Measurements from ENCODE around the gene BNIP5.

Gene BNIP5

DNA sequence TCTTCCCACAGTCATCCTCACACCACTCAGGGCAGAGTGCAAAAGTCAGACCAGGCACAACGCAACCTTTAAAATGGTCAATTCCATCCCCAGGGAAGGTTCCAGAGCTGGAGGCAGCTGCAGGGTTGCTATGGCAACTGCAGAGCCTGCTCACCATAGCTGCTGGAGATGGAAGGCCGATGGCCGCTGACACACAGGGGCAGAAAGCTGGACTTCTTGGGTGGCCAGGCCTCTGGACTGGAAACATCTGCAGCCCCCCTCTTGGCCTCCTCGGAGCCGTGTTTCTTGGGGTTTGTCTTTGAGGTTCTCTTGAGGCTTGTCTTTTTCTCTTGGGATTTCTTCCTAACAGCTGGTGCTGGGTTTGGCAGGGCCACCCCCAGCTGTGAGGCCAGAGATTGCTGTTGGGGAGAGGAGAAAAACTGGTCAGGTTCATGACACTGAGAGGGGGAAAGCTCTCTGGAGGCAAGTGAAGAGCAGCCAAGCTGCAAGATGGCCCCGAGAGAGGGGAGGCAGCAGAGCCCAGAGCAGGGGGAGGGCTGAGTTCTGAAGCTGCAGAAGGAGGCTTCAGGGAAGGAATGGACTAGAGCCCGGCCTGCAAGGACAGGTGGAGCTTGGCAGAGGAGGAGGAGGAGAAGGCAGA is 10.2 kb downstream of the BNIP5 start:
- no peak overlapping the region for H3K9ac ChIP-seq (ENCODE audit: low read depth, low read length)
- H2AFZ ChIP-seq (ENCODE audit: low read depth, low read length): no peak overlapping the region
- H3K27ac ChIP-seq (ENCODE audit: low read length): no peak overlapping the region
- DNase-seq: no peak
- no peak for ATAC-seq (ENCODE audit: insufficient read depth, low read depth)
- H3K4me2 ChIP-seq (ENCODE audit: insufficient read depth, low read length): no peak overlapping the region
- H3K4me1 ChIP-seq (ENCODE audit: insufficient read depth, low read length): no peaks in the 10 kb centered on the region
- no peaks in the 10 kb centered on the region for H3K9me3 ChIP-seq (ENCODE audit: insufficient read depth, low read length, severe bottlenecking)
- H3K27me3 ChIP-seq (ENCODE audit: insufficient read depth, low read length, poor library complexity): peaks cover 11% of the 10 kb centered on the region
- H3K79me2 ChIP-seq (ENCODE audit: insufficient read depth, low read length): no peaks in the 10 kb centered on the region
- H3K36me3 ChIP-seq (ENCODE audit: insufficient read depth, low read length): no peaks in the 10 kb centered on the region
- H3K4me3 ChIP-seq (ENCODE audit: low read depth in 1 of 2, low read length in 2 of 2): no peak overlapping the region
- peaks cover 7% of the 10 kb centered on the region; the same call in 1 of the 2 replicates for H4K20me1 ChIP-seq (ENCODE audit: insufficient read depth, low read length)
- TF ChIP-seq EZH2 (IDR thresholded peaks at IDR 0.05; ENCODE audit: borderline replicate concordance, low read depth, low read length, severe bottlenecking): no peak
- TF ChIP-seq, protein P1, sequence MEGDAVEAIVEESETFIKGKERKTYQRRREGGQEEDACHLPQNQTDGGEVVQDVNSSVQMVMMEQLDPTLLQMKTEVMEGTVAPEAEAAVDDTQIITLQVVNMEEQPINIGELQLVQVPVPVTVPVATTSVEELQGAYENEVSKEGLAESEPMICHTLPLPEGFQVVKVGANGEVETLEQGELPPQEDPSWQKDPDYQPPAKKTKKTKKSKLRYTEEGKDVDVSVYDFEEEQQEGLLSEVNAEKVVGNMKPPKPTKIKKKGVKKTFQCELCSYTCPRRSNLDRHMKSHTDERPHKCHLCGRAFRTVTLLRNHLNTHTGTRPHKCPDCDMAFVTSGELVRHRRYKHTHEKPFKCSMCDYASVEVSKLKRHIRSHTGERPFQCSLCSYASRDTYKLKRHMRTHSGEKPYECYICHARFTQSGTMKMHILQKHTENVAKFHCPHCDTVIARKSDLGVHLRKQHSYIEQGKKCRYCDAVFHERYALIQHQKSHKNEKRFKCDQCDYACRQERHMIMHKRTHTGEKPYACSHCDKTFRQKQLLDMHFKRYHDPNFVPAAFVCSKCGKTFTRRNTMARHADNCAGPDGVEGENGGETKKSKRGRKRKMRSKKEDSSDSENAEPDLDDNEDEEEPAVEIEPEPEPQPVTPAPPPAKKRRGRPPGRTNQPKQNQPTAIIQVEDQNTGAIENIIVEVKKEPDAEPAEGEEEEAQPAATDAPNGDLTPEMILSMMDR (IDR thresholded peaks at IDR 0.05; ENCODE audit: borderline replicate concordance, extremely low read depth, low read length, poor library complexity, severe bottlenecking): no peak

DNA sequence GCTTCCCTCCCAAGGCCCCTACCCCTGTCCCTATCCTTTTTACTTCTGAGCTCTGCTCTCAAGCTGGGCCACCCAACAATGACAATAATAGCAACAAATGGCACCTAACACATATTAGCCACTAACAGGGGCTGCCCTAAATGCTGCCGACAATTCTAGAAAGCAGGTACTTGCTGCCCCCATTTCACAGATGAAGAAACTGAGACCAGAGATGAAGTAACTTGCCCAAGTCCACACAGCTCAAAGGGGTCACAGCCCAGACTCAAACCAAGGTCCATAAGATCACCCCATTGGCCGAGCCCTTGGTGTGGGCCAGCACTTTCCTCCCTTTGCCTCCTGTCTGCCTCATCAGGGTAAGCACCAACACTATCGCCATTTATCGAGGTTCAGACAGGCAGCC is 12.0 kb downstream of the BNIP5 start:
- Histone ChIP-seq H3K4me3 (ENCODE audit: low read depth in 1 of 2, low read length in 2 of 2) (no peak overlapping the region), H4K20me1 (ENCODE audit: insufficient read depth, low read length) (peaks cover 7% of the 10 kb centered on the region; the same call in 1 of the 2 replicates), H3K27me3 (ENCODE audit: insufficient read depth, low read length, poor library complexity) (peaks cover 24% of the 10 kb centered on the region), H3K4me2 (ENCODE audit: insufficient read depth, low read length) (no peak overlapping the region), H3K4me1 (ENCODE audit: insufficient read depth, low read length) (no peaks in the 10 kb centered on the region), H3K79me2 (ENCODE audit: insufficient read depth, low read length) (no peaks in the 10 kb centered on the region), H3K36me3 (ENCODE audit: insufficient read depth, low read length) (no peaks in the 10 kb centered on the region), H3K27ac (ENCODE audit: low read length) (no peak overlapping the region), H2AFZ (ENCODE audit: low read depth, low read length) (no peak overlapping the region), H3K9me3 (ENCODE audit: insufficient read depth, low read length, severe bottlenecking) (no peaks in the 10 kb centered on the region), H3K9ac (ENCODE audit: low read depth, low read length) (no peak overlapping the region)
- DNase-seq (no peak), ATAC-seq (ENCODE audit: insufficient read depth, low read depth) (no peak)
- no peak for TF ChIP-seq EZH2 (IDR thresholded peaks at IDR 0.05; ENCODE audit: borderline replicate concordance, low read depth, low read length, severe bottlenecking)
- TF ChIP-seq, protein P1 (IDR thresholded peaks at IDR 0.05; ENCODE audit: borderline replicate concordance, extremely low read depth, low read length, poor library complexity, severe bottlenecking): no peak

DNA sequence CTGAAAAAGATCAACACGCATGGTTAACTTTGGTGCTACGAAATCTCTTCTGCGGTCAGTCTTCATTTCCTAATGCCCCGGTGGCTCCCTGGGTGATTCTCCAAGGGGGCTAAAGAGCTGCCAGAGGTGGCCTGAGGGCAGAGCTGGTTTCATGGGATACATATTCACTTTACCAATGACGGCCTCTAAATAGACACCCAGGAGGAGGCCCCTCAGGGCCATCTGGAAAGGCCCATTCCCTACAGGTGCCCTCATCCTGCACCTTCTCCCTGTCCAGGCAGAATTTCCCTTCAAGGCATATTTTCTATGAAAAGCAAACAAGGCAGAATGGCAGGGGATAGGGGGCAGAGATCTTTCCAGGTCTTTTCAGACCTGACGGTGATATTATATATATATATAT is 12.5 kb downstream of the BNIP5 start:
- Histone ChIP-seq H3K4me2 (ENCODE audit: insufficient read depth, low read length) (no peak overlapping the region), H3K36me3 (ENCODE audit: insufficient read depth, low read length) (no peaks in the 10 kb centered on the region), H2AFZ (ENCODE audit: low read depth, low read length) (no peak overlapping the region), H3K4me1 (ENCODE audit: insufficient read depth, low read length) (no peaks in the 10 kb centered on the region), H3K4me3 (ENCODE audit: low read depth in 1 of 2, low read length in 2 of 2) (no peak overlapping the region), H4K20me1 (ENCODE audit: insufficient read depth, low read length) (peaks cover 7% of the 10 kb centered on the region; the same call in 1 of the 2 replicates), H3K79me2 (ENCODE audit: insufficient read depth, low read length) (no peaks in the 10 kb centered on the region), H3K27ac (ENCODE audit: low read length) (no peak overlapping the region), H3K9me3 (ENCODE audit: insufficient read depth, low read length, severe bottlenecking) (no peaks in the 10 kb centered on the region), H3K27me3 (ENCODE audit: insufficient read depth, low read length, poor library complexity) (peaks cover 27% of the 10 kb centered on the region), H3K9ac (ENCODE audit: low read depth, low read length) (no peak overlapping the region)
- ATAC-seq (ENCODE audit: insufficient read depth, low read depth) (no peak), DNase-seq (no peak)
- no peak for TF ChIP-seq EZH2 (IDR thresholded peaks at IDR 0.05; ENCODE audit: borderline replicate concordance, low read depth, low read length, severe bottlenecking)
- TF ChIP-seq, protein P1 (IDR thresholded peaks at IDR 0.05; ENCODE audit: borderline replicate concordance, extremely low read depth, low read length, poor library complexity, severe bottlenecking): no peak
